Kidney (tissue), 14 donors: Measurements from ENCODE around the gene PHTF2. TPM values are rescaled to one million over a fixed set of nuclear protein-coding genes. Genes with fewer than 3 reads are reported as not detected.

ENCODE experiments used
- DNase-seq, 5 donors: peaks; one replicate each; pipeline ENCODE4 v3.0.0-alpha.2; 2013 to 2020
- FAIRE-seq: peaks from 2 replicates; lab custom pipeline; 2012; peaks lifted over from hg19 to GRCh38; lab: Jason Lieb, UNC
- H3K27ac ChIP-seq, 2 donors: one replicate each; pipeline ENCODE4 v1.7.0; 2013; ENCODE audit warnings: low read depth in 2 of 2, low read length in 2 of 2, inconsistent platforms in 1 of 2
- H3K27me3 ChIP-seq: one replicate; pipeline ENCODE4 v1.7.1; 2013; ENCODE audit warnings: low read length, inconsistent platforms; ENCODE audit not compliant: control insufficient read depth, insufficient read depth
- H3K36me3 ChIP-seq, 3 donors: one replicate each; pipeline versions ENCODE4 v1.7.0 to v1.7.1; 2013; ENCODE audit warnings: low read length in 3 of 3, control low read depth in 1 of 3, inconsistent platforms in 1 of 3; ENCODE audit not compliant: insufficient read depth in 3 of 3, control insufficient read depth in 2 of 3
- H3K4me1 ChIP-seq, 3 donors: one replicate each; pipeline versions ENCODE4 v1.7.0 to v1.7.1; 2013; ENCODE audit warnings: low read length in 3 of 3, inconsistent platforms in 1 of 3, low read depth in 1 of 3; ENCODE audit not compliant: control insufficient read depth in 2 of 3, insufficient read depth in 2 of 3
- H3K4me3 ChIP-seq, 3 donors: one replicate each; pipeline versions ENCODE4 v1.7.0 to v1.8.1; 2013; ENCODE audit warnings: low read length in 3 of 3, control low read depth in 1 of 3, inconsistent platforms in 1 of 3
- H3K9ac ChIP-seq, 3 donors: one replicate each; pipeline versions ENCODE4 v1.7.0 to v1.7.1; 2013; ENCODE audit warnings: low read length in 3 of 3, control low read depth in 1 of 3, inconsistent platforms in 1 of 3
- H3K9me3 ChIP-seq, 3 donors: one replicate each; pipeline versions ENCODE4 v1.7.0 to v1.7.1; 2013; ENCODE audit warnings: low read length in 3 of 3, control low read depth in 1 of 3, inconsistent platforms in 1 of 3; ENCODE audit not compliant: control insufficient read depth in 2 of 3, insufficient read depth in 1 of 3
- CTCF ChIP-seq: IDR thresholded peaks from 3 replicates; pipeline ENCODE4 v1.5.1; 2012; ENCODE audit warnings: mild to moderate bottlenecking, moderate library complexity, borderline replicate concordance; ENCODE audit not compliant: insufficient read depth; ENCODE audit errors: extremely low read depth
- intact Hi-C: fragments of 100-400 bp; cut with DNase I; formaldehyde crosslinking; loops from one replicate; pipeline ENCODE4 v1.11.1; 2022
- polyA plus RNA-seq: library from polyadenylated mRNA; stranded (reverse); fragments of 350-450 nt; fragmentation: Illumina TruSeq; extraction: RNeasy Lipid Tissue Mini Kit (QIAGEN cat#74804); gene quantifications from one replicate; pipeline ENCODE4 v1.2.3, GENCODE V29; 2014; ENCODE audit warnings: low read depth, low replicate concordance; ENCODE audit not compliant: insufficient read depth
- total RNA-seq: library from RNA; stranded (reverse); fragmentation: NEBNext Ultra II Directional; extraction: Animal tissue kit (Norgen Biotek cat#: 25700); gene quantifications from one replicate; pipeline ENCODE4 v1.2.1, GENCODE V29; 2021
- donor health status: control.
- donor health status: control.
- donor health status: control.
- donor health status: control.
- donor health status: control.
- donor health status: DM: yes; HTN: yes; CAD: no.
- donor health status: Normal renal cell carcinoma (clear cell type).

The PHTF2 gene
- total and polyA plus RNA-seq, 2 donors from 2014 or later, result 6.0 to 13.8 TPM

DNA sequence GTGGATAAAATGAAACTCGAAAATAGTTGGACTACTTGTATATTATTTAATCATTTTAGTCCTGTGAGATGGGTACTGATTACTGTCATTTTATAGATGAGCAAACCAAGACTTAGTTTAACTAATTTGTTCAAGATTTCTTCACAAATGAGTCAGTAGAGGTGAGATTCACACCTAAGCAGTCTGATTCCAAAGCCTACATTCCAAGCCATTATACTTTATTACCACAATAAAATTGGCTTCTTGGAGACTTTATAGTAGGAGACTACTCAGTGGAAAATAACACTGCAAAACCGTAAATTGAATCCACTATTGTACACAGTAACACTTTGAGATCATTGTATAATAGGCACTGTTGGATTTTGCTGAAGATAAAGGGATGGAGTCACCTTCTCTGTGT, 2.2 kb downstream of the PHTF2 start:
- Histone ChIP-seq H3K27me3 (no peaks in the 10 kb centered on the region), H3K4me1 (peaks cover 0 to 16% (median 6%) of the 10 kb centered on the region in 3 donors), H3K36me3 (no peaks in the 10 kb centered on the region), H3K4me3 (no peak overlapping the region), H3K9me3 (peaks cover 0 to under 1% (median 0%) of the 10 kb centered on the region in 3 donors), H3K27ac (no peak overlapping the region), H3K9ac (no peak overlapping the region)
- intact Hi-C loops, result no loop called here
- no peak for DNase-seq
- FAIRE-seq, result no peak
- TF ChIP-seq CTCF, result no peak

DNA sequence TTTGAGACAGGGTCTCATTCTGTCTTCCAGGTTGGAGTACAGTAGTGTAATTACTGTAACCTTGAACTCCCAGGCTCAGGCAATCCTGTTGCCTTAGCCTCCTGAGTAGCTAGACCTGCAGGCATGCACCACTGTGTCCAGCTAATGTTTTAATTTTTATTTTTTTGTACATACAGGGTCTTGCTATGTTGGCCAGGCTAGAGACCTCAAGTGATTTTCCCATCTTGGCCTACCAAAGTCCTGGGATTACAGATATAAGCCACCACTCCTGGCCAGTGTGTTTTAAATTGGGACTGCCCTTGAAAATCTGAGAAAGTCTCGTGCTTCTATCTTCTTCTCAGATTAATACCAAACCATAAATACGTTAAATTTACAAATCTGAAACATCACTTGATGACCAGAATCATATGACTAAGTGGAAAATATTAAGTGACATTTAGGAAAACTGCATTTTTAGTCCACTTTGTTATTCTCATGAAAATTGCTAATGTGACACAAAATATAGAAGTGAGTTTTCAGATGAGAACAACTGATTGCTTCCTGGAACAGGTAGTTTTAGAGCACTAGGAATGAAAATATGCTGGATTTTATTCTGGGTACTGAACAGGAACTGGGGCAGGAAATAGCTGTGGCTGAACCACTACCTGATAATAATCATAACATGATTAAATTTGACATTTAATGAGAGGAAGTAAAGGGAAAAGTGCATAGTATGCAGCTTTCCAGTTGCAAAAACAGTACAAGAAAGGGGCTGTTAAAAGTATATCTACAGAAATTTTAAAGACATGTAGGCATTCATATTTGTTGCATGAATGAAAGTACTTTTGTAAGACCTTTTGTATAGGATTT, 4.2 kb downstream of the PHTF2 start:
- peaks cover 0 to 6% (median 5%) of the 10 kb centered on the region in 3 donors for H3K4me1 ChIP-seq
- FAIRE-seq (no peak), DNase-seq (no peak)
- no peak for TF ChIP-seq CTCF
- H3K9me3 ChIP-seq, result peaks cover 0 to 18% (median 0%) of the 10 kb centered on the region in 3 donors
- intact Hi-C loops, result no loop called here
- no peak overlapping the region for H3K27ac ChIP-seq
- no peak overlapping the region for H3K4me3 ChIP-seq
- no peak overlapping the region for H3K9ac ChIP-seq
- no peaks in the 10 kb centered on the region for H3K36me3 ChIP-seq
- no peaks in the 10 kb centered on the region for H3K27me3 ChIP-seq

GRCh38 chr7:77806425-77806824, 7.9 kb downstream of the PHTF2 start:
- no peaks in the 10 kb centered on the region for H3K36me3 ChIP-seq
- H3K9ac ChIP-seq, result no peak overlapping the region
- no peak overlapping the region for H3K4me3 ChIP-seq
- no peak for TF ChIP-seq CTCF
- FAIRE-seq (no peak), DNase-seq (no peak)
- peaks cover 0 to 3% (median 0%) of the 10 kb centered on the region in 3 donors for H3K4me1 ChIP-seq
- H3K9me3 ChIP-seq, result peaks cover 0 to 18% (median 0%) of the 10 kb centered on the region in 3 donors
- H3K27me3 ChIP-seq, result no peaks in the 10 kb centered on the region
- no peak overlapping the region for H3K27ac ChIP-seq
- intact Hi-C loops, result no loop called here
